HG03457 (cell line): Measurements from ENCODE around the gene CEP85L.

Experiments used
- ATAC-seq: cut with Tn5 transposase; IDR thresholded peaks from one replicate; pipeline ENCODE4 v1.9.1; 2021; ENCODE audit warnings: moderate number of reproducible peaks; ENCODE audit not compliant: unreplicated experiment

The CEP85L gene

DNA sequence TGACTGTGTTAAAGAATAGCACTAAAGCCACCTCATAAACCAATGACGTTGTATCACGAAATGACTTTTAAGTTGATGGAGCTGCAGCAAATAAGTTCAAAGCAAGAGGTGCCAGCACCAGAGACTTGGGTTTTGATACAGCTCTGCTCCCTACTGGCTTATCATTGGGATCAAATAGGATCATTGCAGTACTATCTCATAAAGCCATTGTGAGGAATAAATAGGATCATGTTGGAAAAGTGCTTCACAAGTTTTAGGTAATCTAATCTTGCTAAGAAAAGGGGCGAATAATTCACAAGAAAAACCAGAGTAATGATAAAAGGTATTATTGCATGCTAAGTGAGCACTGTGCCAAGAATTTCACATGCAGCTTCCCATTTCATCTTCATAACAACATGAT lies 10.4 kb upstream of the CEP85L start:
- ATAC-seq = no peak

DNA sequence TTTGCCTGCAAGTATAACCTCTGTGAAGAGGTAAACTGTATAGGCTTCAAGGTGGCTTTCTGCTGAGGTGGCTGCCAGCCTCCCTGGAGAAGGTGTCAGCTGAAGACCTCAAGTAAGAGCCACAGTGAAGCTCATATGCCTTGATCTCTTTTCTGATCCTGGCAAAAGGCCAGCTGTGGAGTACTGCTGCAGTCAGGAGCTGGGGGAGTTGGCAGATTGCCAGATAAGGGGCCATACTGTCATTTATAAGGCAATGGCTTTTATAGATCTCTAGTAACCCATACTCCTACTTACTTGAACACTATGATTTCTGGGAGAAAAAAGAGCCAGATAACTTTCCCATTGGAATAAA lies 8.8 kb upstream of the CEP85L start:
- ATAC-seq = no peak

DNA sequence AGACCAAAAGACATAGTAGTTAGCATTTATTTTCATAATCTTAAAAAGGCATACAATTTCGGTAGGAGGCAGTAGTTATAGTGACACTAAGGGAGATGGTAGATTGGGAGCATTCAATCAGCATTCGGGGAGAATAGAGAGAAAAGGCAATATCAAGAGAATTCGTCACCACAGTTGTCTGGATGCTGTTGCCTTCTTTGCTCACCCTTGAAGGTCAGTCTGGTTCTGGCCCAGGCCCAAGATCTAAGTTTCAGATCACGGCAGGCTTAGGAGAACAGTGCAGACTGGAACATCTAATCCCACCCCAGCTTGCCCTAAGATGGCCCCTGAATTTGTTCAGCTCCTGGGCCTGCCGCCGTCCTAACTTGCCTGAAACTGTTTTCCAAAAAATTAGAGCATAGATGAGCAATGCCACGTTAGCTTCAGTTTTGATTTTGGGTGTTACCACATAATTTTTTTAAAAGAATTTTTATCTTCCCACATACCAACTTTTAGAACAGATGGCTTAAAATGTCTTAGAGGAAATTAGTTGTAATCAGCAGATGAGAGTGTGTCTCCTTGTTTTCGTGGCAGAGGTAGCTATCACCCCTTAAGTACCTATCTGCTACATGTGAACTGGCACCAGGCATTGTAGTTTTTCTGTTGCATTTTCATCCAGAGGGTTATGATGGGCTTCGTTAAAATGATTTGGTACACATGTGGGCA lies 8.3 kb upstream of the CEP85L start:
- ATAC-seq = no peak

DNA sequence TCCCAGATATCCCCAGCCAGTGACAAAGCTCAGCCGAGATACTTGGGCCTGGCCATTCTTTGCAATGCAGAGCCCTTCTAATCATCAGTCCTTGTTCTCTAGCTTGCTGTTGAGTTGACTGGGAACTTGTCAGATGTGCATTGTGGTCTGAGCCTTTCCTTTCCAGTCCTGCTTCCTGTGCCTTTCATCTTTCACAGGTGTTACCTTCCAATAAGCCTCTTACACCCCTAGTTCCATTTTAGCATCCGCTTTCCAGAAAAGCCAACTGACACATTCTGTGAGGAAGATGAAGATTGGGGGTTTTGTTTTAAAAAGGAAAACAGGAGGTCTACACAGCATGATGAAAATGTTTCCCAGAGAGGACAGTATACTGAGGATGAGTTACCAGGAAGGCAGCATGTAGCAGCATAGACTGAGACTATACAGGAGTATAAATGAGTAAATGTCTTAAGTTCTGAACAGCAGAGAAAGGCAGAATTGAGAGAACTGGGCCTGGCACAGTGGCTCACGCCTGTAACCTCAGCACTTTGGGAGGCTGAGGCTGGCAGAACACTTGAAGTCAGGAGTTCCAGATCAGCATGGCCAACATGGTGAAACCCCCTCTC lies 5.6 kb upstream of the CEP85L start:
- no peak for ATAC-seq

DNA sequence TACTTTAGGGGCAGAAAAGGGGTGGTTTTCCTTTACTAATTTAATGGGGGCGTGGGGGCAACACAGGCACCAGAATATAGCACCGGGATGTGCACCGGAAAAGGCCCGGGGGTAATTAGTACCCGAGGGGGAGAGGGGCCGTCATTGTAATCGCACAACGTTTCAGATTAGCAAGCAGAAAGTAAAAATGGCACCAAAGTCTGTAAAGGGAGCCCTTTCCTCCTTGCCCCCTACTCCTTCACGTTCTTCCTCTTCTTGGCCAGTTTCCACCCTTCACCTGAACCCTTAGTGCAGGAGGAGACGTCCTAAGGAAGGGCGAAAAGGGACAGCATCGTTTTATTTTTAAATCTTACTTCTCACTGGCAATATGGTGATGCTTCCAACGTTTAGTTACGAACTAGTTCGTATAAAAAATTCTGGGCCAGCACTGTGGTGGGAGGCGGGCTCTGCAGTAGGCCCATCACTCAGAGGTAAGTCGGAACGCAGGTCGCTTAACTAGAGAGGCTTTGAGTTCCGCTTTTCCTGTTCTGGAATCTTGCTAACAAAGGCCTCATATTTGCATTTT lies 742 bp upstream of the CEP85L start:
- no peak for ATAC-seq

DNA sequence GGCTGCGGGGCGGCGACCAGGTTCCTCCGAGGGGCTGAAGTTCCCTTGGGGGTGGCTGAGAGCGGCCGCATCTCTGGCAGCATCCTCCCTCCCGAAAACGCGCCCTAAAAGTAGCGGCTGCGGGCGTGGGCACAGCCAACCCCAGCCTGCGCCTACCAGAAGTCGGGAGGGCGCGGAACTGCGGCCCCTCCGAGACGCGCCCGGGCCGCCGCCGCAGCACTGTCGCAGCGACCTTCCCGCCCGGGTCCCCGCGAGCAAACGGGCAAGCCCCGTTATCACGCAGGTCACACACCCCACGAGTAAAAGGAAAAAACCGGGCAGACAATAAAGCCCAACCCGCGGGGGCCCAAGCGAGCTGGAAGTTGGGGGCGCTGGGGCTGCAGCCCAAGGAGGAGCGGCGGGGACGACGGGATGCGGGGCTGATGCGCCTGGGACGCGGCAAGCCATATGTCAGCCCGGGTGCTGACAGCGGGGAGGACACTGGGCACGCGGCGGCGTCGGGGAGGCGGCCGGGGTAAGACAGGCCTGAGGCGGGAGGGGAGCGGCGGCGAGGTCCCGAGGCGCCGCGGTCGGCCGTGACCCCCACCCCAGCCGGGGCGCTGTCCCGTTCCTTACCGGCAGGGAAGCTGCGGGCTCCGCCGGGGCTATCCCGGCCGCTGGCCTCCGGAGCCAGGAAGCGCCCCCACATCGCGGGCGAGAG lies 659 bp downstream of the CEP85L start:
- peak; percentile 31 for ATAC-seq

DNA sequence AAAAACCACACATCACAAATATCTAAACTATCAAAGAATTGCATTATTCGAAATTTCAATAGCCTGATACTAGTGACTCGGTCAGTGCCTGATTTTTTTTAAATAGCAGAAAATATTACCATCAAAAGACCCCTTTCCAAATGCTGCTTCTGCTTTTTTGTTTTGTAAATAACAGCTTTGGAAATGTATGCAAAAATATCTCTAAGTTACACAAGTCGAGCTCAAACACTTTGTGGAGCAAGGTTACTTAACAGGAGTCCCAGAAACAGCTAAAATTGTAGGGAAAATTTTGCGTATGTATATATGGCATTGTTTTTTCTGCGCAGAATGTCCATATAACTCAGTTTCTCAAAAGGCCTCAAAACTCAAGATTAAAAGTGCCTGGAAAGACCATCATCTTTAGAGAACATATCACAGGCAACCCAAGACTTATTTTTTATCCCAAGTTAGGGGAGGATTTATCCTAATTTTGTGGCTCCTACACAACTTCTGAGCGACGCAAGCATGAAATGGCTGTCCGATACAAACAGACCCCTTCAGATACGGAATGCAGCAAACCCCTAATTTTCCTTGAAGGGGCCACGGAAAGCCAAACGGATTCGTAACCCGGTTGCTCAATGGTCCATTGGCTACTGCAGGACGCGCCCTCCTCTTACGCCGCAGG lies 1.3 kb downstream of the CEP85L start:
- no peak for ATAC-seq

DNA sequence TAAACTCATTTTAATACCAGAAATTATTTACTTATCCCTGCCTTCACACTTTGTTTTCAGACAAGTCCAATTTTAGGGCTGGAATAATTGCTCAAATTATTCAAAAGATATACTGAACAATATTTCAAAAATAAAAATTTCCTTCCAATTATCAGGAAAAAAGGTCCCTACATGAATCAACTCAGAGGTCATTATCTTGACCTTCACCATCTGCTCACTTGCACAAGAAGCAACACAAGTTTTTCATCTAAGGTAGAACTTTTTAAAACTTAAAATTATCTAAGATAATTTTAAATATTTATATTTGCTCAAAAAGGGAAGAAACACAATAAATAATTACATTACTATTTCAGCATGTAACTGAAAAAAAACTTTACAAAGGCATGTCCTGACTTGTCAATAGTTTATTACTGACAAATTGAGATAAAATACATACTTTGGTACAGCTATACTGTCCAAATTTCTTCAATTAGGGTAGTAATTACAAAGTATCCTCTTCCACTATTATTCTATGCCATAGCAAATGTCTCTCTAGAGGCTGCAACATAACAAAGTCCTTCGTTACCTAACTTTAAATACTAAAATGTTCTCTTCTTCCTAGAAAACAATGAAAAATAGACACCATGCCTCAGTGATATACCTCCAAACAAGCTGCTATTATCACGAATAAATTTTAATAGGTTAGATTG lies 2.4 kb downstream of the CEP85L start:
- no peak for ATAC-seq

DNA sequence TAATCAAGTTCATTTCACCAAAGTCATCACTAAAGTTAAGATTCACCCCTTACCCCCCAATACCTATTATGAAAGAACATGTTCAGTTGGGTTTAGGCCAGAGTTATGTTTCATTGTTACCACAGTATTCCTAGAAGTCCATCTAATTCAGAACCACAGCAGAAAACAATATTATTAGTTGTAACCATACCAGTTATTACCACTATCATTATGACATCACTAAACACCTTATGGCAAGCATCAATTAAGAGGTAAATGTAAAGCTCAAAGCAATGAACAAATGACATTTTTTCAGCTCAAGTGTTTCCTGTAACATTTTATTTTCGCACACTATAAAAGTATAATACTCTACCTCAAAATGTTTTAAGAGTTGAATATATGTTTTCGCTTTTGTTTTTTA lies 4.4 kb downstream of the CEP85L start:
- no peak for ATAC-seq

DNA sequence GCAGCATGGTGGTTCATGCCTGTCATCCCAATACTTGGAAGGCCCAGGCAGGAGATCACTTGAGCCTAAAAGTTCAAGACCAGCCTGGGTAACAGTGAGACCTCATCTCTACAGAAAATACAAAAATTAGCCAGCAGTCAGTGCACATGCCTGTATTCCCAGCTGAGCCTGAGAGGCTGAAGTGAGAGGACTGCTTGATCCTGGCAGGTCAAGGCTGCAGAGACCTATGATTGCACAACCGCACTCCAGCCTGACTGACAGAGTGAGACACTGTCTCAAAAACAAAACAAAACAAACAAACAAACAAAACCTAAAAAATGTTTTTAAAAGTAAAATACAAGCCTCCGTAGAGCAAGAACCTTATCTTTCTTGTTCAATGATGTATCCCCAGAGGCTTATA lies 6.0 kb downstream of the CEP85L start:
- ATAC-seq = no peak

DNA sequence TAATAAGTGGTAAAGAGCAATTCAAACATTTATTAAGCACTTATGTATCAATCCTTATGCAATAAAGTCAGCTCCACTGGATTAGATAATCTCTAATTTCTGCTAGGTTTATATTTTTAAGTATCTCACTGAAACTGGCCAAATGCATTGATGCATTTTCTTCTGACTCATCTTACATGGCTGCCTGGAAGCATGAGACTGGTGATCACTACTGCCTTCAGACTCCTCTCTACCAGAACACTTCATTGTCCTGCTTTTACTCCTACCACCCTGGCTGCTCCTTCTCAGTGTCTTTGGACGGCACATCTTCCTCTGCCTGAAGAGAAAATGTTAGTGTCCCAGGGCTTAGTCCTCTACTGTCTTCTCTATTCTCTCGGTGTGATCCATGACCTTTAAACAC lies 7.4 kb downstream of the CEP85L start:
- no peak for ATAC-seq

DNA sequence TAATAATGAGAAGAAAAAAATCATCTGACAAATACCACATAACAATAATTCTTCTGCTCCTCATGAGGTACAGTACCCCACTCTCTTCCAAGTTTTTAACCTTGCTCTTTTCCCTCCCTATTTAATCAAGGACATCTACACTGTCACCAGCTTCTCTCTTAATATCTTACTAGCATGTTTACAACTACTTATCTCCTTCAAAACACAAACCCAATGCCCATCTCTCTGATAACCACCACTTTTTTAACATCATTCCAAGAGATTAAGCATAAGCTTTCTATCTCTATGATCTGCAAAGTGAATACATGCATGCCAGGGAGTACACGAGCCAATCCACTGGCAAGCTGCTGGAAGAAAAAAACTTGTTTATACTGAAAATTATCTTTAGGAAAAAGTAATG lies 10.3 kb downstream of the CEP85L start:
- ATAC-seq = no peak

DNA sequence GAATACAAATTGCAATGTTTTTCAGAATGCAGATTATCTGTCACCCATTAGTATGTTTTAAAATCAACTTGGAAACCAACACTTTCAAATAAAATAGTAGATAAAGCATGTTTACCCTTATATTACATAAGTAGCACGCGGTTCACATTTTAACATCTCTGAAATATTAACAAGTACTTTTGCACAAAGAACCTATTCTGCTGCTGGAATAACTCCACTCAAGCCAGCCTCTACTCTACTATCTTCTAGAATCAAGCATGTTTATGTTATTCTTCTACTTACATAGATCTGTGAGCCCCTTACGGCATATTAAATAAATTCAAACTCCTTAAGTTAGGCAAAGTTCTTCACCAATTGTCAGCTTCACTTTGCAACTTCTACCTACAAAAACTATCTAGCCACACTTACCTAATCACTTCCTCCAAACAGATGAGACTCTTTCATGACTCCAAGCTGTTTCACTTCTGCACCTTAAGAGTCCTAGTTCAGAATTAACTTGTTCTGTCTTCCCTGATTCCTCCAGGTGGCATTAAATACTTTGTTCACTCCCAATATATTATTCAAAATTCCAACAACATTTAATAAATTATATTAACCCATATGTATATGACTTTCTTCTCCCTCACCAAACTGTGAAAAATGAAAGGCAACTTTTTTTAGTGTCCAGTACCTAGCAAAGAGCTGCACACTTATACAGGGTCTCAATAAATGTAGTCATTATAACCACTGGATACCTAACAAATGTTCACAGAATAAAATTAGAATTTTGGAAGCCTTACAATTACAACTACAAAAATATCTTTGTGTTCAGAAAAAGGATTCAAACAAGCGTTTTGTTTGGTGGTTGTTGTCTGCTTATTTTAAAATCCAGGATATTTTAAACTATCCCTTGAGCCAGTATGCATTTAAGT lies 12.1 kb downstream of the CEP85L start:
- peak; percentile 50 for ATAC-seq

DNA sequence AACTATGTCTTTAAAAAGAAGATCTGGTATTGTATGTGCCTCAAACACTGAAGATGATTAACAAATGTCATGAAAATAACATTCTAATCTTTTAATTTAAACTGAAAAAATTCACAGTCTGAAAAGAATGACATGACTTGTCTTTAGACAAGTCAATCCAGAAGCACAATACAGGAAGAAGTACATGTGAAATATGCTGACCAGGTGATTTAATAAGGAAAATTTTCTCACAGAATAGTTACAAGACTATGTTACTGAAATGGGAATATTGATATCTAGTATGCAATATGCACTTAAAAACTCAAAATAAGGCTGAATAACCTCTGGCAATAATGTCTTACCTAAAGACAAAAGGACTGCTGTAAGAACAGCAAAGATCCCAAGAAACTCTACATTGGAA lies 13.1 kb downstream of the CEP85L start:
- ATAC-seq = no peak

DNA sequence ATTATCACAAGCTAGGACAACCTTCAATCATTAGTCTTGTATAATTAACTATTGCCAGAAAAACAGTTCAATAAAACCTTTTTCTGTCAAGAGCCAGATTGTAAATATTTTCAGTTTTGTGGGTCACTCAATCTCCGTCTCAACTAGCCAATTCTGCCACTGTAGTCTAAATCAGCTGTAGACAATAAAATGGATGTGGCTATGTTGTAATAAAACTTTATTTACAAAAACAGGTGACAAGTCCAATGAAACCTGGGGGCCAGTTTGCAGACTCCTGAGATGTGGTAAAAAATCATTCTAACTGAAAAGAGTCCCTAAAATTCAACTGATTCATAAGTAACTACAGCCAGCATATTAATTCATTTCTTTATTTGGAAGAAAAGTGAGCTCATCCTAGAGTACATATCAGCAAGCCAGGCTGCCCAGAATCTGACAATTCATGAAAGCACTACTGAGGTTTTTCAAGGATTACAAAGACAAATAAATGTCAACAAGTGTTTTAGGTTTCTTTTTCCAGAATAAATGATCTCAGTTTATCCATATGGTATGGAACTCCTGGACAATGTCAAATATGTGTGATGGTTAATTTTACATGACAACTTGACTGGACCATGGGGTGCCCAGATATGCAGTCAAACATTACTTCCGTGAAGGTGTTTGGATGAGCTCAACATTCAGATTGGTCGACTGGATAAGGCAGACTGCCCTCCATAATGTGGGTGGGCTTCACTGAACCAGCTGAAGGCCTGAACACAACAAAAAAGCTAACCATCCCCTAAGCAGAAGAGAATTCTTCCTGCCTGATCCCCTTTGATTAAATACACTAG lies 15.3 kb downstream of the CEP85L start:
- ATAC-seq = no peak

DNA sequence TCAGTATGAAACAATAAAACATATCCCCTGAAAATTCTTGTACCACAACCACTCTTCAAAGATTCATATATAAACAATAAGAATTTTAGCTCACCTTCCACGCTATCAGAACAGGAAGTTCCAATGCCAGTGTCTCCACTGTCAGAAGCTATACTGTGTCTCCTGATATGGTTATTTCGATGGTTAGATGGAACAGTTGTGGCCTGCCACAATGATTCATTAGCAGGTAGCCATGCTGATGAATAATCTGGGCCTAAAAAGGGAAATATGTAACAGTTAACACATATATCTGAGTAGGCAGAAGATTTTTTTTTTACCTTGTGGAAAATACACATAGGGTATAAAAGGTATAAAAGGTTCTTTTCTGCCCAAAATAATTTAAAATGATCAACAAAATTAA lies 19.0 kb downstream of the CEP85L start:
- no peak for ATAC-seq

DNA sequence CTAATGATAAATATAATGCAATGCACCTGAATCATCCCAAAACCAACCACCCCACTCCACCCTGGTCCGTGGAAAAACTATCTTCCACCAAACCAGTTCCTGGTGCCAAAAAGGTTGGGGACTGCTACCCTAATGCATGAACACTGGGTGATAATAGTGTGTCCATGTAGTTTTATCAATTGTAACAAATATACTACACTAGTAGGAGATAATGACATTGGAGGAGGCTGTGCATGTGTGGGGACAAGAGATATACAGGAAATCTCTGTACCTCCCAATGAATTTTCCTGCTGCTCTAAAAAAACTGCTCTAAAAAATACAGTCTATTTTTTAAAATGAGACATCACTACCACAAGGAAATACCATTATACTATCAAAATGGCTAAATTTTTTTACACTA lies 20.5 kb downstream of the CEP85L start:
- ATAC-seq = no peak

DNA sequence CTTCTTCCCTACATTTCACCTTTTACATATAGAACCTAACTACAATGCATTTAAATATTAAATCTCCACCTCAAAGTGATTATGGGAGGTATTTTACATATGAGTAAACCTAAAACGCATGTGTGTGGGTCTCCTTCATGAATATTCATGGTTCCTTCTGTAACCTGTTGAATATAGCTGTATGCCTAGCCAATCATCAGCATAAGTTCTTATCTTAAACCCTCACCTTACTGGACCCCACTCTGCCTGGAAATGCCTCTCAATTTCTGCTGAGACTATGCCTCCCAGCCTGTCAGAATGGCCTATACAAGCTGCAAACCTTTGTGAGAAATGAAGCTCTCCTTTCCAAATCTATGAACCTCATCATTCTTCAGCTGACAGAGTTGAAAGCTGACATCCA lies 21.3 kb downstream of the CEP85L start:
- no peak for ATAC-seq

DNA sequence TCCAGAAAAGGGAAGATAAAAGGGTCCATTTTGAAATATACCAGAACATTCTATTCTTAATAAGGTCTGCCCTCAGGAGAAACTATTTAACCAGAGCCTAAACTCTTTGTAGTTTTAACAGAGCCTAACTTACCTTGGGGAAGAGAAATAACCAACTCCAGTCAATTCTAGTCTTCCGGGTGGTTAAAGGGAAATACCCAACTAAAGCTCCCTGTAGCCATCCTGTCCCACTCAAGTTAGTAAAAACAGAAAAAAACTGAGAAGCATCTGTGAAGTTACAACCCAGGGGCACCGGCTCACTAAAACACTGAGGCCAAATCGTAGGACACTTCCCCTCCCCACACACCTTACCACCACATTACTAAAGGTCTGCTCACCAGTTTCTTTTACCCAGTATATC lies 23.7 kb downstream of the CEP85L start:
- no peak for ATAC-seq
